Thyroid gland (tissue), 4 donors: ENCODE measurements around the gene SCD5.

Experiments used
- POLR2A ChIP-seq, 2 donors: fragments of 450-650 bp; IDR thresholded peaks; one replicate each; pipeline ENCODE4 v1.6.1; 2017; ENCODE audit warnings: antibody characterized with exemption in 2 of 2, mild to moderate bottlenecking in 2 of 2, moderate library complexity in 1 of 2
- TF ChIP-seq, protein P1 (sequence below), 6 experiments: fragments of 200-600 bp in 3 of 6; fragments of 450-650 bp in 3 of 6; sonication (generic) in 3 of 6; IDR thresholded peaks; one replicate each; pipeline ENCODE4 v1.5.1; 2016 to 2019; ENCODE audit warnings: antibody characterized with exemption in 6 of 6, mild to moderate bottlenecking in 2 of 6, inconsistent platforms in 1 of 6, moderate library complexity in 1 of 6

DNA sequence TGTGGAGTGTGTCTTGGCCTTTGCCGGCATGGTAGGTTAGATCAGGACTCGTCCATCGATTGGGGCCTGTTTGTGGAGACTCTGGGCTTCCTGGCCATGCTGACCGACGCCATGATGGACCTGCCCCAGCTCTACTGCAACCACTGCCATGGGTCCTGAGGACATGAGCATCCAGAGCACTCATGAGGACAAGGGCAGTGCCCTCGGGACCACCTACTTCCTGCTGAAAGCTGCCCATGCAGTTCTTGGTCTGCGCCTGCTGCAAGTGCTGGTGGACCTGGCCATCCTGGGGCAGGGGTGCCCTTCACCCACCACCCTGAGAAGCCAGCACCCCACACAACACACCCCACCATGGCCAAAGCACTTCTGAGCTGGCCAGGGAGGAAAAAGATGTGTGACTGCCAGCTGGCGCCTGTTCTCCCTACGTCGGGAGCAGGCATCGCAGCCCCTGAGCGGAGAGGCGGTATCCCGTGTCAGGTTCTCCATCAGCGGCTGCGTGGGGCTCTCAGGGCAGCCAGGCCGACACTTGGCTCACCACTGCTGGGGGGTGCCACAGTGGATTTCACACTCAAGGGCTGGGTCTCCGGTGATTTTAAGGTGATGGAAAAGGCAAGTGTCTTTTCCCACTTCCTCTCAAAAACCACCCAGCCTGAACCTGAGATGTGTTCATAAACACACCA, 106.4 kb downstream of the SCD5 start:
- TF ChIP-seq, protein P1, sequence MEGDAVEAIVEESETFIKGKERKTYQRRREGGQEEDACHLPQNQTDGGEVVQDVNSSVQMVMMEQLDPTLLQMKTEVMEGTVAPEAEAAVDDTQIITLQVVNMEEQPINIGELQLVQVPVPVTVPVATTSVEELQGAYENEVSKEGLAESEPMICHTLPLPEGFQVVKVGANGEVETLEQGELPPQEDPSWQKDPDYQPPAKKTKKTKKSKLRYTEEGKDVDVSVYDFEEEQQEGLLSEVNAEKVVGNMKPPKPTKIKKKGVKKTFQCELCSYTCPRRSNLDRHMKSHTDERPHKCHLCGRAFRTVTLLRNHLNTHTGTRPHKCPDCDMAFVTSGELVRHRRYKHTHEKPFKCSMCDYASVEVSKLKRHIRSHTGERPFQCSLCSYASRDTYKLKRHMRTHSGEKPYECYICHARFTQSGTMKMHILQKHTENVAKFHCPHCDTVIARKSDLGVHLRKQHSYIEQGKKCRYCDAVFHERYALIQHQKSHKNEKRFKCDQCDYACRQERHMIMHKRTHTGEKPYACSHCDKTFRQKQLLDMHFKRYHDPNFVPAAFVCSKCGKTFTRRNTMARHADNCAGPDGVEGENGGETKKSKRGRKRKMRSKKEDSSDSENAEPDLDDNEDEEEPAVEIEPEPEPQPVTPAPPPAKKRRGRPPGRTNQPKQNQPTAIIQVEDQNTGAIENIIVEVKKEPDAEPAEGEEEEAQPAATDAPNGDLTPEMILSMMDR (IDR thresholded peaks at IDR 0.05) = no peak
- TF ChIP-seq POLR2A (IDR thresholded peaks at IDR 0.05) = no peak
